Activated CD4-positive, alpha-beta T cell treated with anti-CD3 and anti-CD28 coated beads, Interleukin-2, amount 50 U/mL, for 24 hours (primary cell): ENCODE results near the gene MXRA7.

ENCODE experiments used
- DNase-seq, 2 donors: peaks; one replicate each; pipeline ENCODE4 v3.0.0-alpha.2; 2020; ENCODE audit warnings: low read depth in 1 of 2, low spot score in 1 of 2

The MXRA7 gene

DNA sequence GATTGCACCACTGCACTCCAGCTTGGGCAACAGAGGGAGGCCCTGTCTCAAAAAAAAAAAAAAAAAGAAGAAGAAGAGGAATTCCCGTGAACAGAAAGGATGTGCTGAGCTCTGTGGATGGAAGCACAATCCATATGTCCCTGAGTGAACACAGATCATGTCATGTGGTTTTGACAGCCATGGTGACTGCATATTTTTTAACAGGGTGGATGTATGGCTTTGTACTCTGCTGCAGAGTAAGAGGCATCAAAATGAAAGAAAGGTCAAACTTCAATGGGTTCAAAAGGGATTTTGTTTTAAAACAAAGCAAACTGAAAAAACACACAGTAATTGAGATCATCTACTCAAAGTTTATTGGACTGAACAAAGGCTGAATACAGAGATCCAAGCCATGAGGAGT lies 31.5 kb downstream of the MXRA7 start:
- no peak for DNase-seq

DNA sequence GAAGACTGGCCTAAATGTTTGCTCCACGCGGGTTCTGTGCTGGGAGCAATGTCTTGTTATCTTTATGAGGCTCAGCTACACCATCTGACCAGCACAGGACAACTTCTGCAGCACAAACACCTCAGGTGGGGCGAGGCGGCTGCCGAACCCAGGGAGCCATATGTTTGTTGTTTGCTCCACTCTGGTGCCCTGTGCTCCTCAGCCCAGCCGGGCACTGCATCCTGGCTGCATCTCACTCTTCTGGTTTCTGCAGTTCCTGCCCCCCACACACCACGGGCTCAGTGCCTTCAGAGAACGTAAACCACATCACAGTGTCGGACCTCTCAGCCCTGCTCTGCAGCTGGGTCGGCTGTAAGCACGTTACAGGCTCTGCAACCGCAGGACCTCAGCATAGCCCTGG lies 32.4 kb downstream of the MXRA7 start:
- DNase-seq, result no peak

DNA sequence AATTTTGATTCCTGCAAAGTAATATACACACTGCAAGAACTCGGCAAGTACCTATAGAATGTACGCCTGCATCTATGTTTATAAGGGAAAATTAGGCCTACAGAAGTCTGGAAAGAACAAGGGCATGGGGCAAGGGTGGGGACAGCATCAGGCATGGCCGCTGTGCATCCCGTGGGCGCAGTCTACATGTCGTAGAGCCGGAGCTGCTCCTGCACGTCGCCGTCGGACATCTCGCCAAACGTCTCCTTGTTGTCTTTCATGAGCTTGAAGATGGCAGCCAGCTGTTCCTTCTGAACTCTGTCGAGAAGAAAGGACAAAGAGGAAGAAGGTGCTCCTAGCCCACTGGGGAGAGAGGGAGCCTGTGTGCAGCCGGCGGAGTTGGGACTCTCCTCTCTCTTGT lies 33.4 kb downstream of the MXRA7 start:
- DNase-seq, result no peak

DNA sequence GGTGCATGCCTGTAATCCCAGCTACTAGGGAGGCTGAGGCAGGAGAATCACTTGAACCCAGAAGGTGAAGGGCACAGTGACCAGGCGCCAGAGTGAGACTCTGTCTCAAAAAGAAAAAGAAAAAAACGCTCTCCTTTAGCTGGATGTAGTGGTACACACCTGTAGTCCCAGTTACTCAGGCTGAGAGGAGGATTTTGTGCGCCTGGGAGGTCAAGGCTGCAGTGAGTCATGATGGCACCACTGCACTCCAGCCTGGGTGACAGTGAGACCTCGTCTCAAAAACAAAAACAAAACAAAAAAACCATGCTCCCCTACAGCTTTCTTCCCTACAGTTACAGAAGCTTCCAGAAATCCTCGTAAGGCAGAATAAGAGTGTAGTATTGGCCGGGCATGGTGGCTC lies 34.1 kb downstream of the MXRA7 start:
- no peak for DNase-seq

DNA sequence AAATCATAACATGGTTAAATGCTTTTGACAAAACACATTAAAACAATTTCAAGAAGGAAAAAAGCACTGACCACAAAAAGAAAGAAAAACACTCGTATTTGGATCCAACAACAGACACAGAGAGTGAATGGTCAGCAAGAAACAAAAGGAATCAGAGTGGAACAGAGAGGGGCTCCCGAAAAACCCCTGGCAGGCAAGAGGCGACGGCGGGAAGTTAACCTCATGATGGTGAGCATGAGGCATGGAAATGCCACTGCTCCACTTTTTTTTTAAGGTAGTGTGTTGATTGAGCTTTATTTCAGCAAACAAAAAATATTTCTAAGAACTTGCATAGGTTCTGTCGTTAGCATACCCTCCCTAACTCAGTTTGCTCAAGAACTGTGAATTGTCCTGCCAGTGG lies 35.1 kb downstream of the MXRA7 start:
- no peak for DNase-seq

DNA sequence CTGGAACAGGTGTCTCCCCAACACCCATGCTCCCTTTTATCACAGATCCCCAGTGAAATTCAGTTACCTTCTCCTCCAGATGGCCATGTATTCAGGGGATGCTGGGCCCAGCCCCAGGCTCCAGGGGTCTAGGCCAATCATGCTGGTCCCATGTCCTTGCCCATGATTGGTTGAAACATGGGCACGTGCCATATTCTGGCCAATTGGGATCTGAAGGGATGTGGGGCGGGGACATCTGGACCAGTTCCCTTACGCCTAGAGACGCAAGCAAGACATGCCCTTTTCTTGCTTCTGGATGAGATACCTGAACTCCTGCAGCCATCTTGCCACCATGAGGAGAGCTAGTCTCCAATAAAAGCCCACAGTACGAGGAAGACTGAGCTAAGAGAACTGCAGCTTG lies 36.2 kb downstream of the MXRA7 start:
- no peak for DNase-seq

DNA sequence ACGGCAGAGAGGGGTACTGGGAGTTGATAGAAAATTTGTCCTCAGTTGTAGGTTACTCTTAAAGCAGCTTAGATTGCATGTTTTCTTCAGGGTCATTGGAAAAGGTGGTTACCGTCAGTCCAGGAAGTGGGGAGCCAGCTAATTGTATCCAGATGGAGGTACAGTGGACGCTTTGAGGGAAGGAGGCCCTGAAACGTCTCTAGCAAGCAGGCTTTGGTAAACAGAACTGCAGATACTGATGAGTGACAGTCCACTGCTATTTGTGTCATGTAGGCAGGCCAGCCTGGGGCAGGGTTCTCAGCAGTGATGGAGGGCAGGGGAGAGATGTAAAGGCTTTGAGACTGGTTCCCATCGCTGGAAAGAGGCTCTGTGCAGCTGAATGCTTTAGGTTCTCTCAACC lies 37.0 kb downstream of the MXRA7 start:
- DNase-seq, result no peak

DNA sequence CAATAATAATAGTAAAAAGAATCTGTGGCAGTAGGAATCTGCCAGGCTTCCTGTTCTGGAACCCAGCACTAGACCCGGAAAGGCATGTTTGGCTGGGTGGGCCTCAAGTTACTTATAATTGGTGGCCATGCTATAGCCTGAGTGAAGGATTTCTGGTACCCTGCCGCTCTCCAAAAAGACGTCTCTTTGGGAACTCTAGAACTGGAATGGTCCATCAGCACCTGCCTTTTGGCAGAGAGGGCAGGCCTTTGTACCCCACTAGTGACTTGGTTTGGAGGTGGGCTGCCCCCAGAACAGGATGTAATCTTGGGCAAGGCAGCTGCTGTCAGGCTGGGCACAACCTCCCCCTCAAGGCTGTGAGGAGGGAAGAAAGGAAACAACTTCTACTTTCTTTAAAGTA lies 37.9 kb downstream of the MXRA7 start:
- no peak for DNase-seq

DNA sequence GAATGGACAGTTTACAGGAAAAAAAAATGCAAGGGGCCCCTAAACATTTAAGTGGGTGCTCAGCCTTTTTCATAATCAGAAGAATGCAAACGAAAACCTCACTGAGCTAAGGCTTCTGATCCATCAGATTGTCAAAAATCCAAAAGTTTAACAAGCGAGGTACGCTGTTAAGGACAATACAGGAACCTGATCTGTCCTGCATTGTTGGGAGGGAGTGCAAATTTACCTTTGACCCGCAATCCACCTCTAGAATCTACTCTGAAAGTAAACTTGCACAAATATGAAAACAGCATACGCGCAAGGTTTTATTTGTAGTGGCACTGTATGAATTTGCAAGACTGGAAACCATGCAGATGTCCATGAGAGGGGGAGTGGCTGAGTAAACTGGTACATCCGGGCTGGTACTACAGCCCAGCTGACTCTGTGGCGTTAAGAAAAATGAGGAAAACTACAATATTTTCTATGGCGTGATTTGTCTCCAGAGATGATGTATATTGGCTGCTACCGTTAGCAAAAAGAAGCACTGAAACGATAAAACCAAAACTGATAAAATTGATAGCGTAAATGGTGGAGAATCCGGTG lies 38.4 kb downstream of the MXRA7 start:
- no peak for DNase-seq

DNA sequence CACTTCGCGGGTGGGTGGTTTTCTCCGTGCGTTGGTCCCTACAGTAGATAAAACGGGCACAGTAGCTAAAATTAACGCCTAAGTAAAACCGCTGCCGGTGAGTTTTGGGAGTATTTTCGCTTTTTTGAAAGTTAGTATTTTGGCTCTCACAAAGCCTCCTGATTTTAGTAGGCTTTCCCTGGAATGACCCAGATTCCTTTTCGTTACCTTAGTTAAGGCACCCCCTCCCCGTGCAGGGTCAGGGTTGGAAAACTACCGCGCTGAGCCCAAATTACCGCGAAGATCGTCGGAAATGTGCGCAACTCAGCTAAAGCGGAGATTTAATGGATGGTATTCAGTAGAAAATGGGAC lies 38.9 kb downstream of the MXRA7 start:
- DNase-seq, result no peak

DNA sequence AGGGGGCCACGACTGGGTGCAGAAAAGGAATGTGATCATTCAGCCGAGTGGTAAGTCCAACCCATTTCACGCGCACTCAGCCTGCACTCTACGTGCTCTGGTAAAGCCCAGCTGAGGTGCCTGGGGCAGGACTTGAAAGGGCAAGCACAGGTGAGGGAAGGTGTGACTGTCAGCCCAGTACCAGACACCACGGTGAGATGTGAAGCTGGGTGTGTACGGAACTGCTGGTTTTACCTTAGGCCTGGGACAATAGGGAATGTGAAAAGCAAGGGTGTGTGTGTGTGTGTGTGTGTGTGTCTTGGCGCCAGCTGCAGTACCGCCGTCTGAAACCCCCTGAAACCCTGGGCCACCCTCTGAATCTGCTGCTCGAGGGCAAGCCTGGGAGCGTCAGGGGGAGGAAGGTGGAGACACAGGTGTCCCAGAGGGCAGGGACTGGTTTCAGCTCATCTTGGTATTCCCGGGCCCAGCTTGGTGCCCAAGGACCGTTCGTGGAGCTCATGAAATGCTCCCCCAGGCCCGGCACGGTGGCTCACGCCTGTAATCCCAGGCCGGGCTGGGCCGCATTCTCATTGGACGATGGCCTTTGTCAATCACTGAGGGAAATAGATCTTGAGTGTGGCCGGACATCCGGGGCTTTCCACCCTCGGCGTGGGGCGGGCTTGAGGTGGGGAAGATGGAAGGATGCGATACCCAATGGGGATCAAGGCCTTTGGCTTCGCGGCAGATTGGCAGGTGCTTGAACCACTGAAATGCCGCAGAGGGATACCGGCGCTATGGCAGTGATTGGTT lies 39.4 kb downstream of the MXRA7 start:
- peak; percentile 92 to 99 for DNase-seq

DNA sequence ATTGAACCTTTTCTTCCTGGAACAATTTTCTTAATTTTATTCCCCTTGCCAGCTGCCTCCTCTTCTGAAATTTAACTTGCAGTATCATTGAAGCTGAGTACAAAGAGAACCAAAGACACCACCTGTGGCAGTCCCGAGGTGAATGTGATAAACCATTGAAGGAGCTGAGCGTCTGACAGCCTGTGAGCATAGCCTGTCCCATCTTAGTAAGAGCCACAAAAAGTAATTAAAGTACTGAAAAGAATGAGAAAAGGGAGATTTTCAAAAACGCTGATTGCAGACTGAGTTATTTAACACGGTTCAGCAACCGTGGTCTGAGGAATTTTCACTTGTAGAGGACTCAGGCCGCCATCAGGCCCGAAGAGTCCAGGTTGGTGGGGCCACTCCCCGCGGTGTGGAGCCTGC lies 40.0 kb downstream of the MXRA7 start:
- DNase-seq, result no peak

DNA sequence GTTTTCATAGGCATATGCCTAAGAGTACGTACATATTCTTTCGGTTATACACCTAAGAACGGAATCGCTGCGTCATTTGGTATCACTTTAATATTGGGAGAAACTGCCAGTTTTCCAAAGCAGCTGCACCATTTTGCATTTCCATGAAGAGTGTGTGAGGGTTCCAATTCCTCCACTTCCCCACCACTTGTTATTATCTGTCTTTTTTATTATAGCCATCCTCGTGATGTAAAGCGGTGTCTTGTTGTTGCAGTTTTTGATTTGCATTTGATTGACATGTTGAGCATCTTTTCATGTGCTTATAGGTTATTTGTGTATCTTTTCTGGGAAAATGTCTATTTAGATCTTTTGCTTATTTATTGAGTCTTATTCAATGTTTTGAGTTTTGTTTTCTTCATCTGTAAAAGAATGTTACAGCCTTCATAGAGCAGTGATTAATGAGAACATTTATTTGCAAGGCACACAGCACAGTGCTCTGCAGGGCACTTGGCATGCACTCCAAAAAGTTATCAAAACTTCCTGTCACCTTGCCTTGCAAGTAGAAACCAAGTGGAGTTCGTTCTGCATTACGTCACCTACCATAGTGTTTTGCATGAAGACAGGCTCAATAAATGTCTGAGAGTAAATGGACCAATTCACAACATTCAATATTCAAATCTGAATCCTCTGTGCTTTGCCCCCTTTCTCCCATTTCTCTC lies 40.6 kb downstream of the MXRA7 start:
- DNase-seq, result no peak

DNA sequence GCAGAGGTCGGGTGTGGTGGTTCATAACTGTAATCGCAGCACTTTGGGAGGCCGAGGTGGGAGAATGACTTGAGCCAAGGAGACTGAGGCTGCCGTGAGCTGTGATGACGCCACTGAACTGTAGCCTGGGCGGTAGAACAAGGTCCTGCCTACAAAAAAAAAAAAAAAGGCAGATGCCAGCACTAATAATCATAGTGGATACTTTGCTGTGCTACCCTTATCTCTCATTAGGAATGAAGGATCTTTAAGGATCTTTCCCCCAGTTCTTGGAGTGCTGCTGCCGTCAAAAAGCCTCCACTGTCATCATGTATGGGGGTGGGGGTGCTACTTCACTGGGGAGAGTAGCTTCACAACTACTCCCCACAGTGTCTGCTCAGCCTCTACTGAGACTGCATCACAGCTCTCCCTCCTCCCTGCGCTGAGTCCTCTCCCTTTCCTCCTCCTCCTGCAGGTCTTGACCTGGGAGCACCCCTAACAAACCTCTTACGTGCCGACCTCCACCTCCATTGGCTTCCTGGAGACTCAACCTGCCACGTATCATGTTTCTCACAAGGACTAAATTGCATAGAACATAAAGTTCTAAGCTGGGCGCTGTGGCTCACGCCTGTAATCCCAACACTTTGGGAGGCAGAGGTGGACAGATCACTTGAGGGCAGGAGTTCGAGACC lies 42.8 kb downstream of the MXRA7 start:
- DNase-seq, result no peak

DNA sequence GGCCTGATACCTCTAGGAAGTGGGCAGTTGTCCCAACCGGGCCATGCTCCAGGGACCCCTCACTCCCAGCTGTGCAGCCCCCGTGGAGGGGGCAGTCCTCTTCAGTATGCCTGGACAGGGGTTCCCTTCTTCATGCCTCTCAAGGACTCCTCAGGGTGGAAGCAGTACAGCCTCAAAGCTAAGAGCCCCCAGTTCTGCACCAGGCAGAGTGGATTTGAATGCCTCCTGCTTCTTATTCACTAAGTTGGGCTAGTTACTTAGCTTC lies 43.3 kb downstream of the MXRA7 start:
- DNase-seq, result no peak

DNA sequence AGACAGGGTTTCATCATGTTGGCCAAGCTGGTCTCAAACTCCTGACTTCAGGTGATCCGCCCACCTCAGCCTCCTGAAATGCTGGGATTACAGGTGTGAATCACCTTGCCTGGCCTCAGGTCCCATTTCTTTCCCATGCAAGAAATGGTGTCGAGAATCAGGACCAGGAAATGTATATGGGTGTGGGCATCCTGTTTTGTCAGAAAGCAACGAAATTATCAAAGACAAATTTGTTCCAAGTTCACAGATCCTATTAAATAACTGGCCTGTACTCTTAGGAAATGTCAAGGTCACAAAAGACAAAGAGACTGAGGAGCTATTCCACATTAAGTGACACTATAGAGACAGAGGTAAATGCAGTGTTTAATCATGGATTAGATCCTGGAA lies 50.1 kb downstream of the MXRA7 start:
- DNase-seq, result no peak

DNA sequence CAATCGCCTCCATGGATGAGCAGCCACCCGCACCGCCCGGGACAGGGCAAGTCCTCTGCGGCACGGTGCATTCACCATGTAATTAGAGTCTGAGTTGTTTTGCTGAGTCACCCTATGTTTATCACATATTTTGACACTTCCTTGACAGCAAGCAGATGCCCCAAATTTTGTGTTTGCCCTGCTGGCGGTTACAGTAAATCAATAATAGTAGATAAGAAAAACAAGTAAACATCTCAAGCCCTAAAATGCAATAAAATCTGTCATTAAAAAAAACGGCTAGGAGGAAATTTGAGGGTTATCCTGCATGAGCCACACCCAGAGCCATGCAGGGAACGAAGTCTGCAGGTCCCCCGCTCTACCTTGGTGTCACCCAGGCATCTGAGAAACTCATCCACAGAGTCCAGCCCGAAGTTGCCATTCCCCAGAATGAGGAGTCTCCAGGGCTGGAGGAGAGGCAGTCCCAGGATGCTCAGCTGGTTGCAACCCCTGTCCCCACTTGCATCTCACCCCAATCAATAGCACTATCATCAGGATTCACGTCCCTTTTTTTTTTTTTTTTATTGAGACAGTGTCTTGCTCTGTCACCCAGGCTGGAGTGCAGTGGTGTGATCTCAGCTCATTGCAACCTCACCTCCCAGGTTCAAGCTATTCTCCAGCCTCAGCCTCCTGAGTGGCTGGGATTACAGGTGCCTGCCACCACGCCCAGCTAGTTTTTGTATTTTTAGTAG lies 50.7 kb downstream of the MXRA7 start:
- no peak for DNase-seq

DNA sequence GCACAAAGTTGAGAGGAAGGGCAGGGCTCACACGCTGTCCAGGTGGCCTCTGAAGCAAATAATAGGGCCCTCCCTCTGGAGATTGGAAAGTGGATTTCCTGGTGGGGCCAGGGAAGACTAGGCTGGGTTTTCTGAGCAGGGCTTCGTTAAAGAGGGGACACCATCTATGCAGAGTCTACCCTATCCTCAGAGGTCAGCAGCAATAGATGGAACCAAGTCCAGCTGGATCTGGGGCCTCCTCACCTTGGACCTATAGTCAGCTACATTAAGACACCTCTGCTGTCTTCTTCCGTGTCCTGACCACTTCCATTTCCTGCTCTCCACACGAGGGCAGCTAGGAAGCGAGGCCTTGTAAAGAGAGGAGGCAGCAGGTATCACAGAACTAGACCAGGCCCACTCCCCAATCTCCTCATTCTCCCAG lies 52.5 kb downstream of the MXRA7 start:
- no peak for DNase-seq

DNA sequence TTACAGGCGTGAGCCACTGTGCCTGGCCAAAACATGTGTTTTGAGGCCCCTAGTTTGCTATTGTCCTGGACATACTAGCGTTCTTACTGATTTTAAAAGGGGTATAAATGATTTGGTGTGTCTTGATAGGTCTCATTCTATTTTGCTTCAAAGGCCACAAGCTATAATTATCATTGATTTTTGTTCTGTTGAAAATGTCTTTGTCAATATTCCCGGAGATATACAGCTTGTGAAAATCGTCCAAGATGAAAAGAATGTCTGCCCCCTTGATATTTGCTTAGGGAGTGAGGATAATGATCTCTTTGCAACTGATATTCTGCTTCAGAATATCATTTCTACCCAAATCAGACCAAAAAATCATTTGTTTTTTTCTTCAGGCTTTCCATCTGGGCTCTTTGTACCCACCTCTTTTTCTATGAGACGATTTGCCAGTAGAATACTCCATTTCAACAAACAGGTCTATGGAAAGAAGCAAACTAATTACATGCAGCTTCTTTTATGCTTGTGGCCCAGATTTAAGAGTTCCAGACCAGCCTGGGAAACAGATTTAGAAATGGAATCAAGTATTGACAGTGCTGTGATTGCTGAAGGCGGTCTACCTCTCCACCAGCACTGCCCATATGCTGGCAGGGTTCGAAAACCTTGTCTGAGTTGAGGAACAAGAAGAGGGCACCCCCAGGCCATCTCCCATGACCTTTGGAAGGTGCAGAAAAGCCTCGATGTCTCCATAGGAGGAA lies 53.1 kb downstream of the MXRA7 start:
- no peak for DNase-seq

DNA sequence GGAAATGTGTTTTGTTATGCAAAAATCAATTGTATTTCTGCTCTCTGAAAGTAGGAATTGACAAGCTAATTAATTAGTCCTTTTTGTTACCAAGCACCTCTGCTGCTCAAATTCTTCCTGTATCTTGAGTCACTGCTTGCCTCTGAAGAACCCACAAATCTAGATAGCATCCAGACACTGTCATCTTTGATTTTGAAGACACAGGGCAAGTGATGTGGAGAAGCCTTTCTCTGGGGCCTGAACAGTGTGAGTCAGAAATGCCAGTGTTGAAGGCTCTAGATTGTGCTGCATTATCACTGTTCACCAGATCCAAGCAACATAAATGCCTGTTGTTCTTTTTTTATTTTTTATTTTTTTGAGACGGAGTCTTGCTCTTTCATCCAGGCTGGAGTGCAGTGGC lies 56.4 kb downstream of the MXRA7 start:
- no peak for DNase-seq

DNA sequence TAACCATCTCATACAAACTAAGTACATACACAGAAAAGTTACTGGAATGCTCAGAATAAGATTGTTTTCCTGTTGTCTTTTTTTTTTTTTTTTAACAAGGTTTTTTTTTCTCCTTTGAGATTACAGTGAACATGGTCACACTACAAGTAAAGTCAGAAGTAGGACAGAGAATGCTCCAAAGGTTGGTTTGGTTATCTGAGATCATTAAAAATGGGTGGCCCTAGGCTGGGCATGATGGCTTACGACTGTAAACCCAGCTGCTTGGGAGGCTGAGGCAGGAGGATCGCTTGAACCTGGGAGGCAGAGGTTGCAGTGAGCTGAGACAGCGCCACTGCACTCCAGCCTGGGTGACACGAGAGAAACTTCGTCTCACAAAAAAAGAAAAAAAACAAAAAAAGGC lies 60.3 kb downstream of the MXRA7 start:
- no peak for DNase-seq
